HepG2 (cell line): Measurements from ENCODE around the gene STPG4. TPM values are rescaled to one million over a fixed set of nuclear protein-coding genes. Genes with fewer than 3 reads are reported as not detected.

Experiments
- ADNP ChIP-seq: sonication (generic); formaldehyde crosslinking; IDR thresholded peaks from 2 replicates; pipeline ENCODE4 v1.4.0; 2020; ENCODE audit warnings: missing genetic modification reagents
- ASH2L ChIP-seq: fragments of 300-600, 200-600 bp; sonication (generic); IDR thresholded peaks from 2 replicates; pipeline ENCODE4 v1.7.0; 2017; ENCODE audit warnings: low read depth, mild to moderate bottlenecking, moderate library complexity, mixed read lengths, low read length; ENCODE audit not compliant: insufficient read length
- CBX1 ChIP-seq: IDR thresholded peaks from one replicate; pipeline ENCODE4 v1.6.1; 2016; ENCODE audit warnings: antibody characterized with exemption, low read depth
- CC2D1A ChIP-seq: sonication (generic); formaldehyde crosslinking; IDR thresholded peaks from 2 replicates; pipeline ENCODE4 v1.8.1; 2023; ENCODE audit warnings: mild to moderate bottlenecking, missing genetic modification reagents
- DPF2 ChIP-seq: sonication (generic); formaldehyde crosslinking; IDR thresholded peaks from 2 replicates; pipeline ENCODE4 v1.4.0; 2020; ENCODE audit warnings: mild to moderate bottlenecking, low read depth, missing genetic modification reagents, borderline replicate concordance
- EP300 ChIP-seq, 3 experiments: sonication (generic) in 1 of 3; formaldehyde crosslinking in 1 of 3; IDR thresholded peaks; 2 replicates each; pipeline versions ENCODE4 v1.5.1 to v1.6.1; 2011 to 2020; ENCODE audit warnings: low read depth in 2 of 3, low read length in 2 of 3, borderline replicate concordance in 1 of 3, improper control_type of control experiment in 1 of 3, mild to moderate bottlenecking in 1 of 3, missing genetic modification reagents in 1 of 3, moderate library complexity in 1 of 3
- FOXA1 ChIP-seq, 2 experiments: fragments of 450-650 bp in 1 of 2; sonication (generic) in 1 of 2; formaldehyde crosslinking in 1 of 2; IDR thresholded peaks; 2 replicates each; pipeline versions ENCODE4 v1.4.0 to v1.6.1; 2016 to 2020; ENCODE audit warnings: missing genetic modification reagents in 1 of 2
- GPN1 ChIP-seq: sonication (generic); formaldehyde crosslinking; IDR thresholded peaks from 2 replicates; pipeline ENCODE4 v1.5.1; 2020; ENCODE audit warnings: missing genetic modification reagents, borderline replicate concordance
- ISX ChIP-seq: sonication (generic); formaldehyde crosslinking; conservative IDR thresholded peaks from 2 replicates; pipeline ENCODE4 v1.5.0; 2020; ENCODE audit warnings: missing genetic modification reagents
- KDM5B ChIP-seq: sonication (generic); formaldehyde crosslinking; IDR thresholded peaks from 2 replicates; pipeline ENCODE4 v1.4.0; 2020; ENCODE audit warnings: missing genetic modification reagents, mild to moderate bottlenecking, borderline replicate concordance
- NPAS2 ChIP-seq: sonication (generic); formaldehyde crosslinking; IDR thresholded peaks from 2 replicates; pipeline ENCODE4 v1.8.0; 2022; ENCODE audit warnings: mild to moderate bottlenecking, missing genetic modification reagents, borderline replicate concordance
- NR2C2 ChIP-seq: sonication (generic); formaldehyde crosslinking; IDR thresholded peaks from 2 replicates; pipeline ENCODE4 v1.4.0; 2020; ENCODE audit warnings: missing genetic modification reagents, mild to moderate bottlenecking, moderate library complexity, borderline replicate concordance
- SMAD3 ChIP-seq: sonication (generic); formaldehyde crosslinking; IDR thresholded peaks from 2 replicates; pipeline ENCODE4 v1.4.0; 2020; ENCODE audit warnings: missing genetic modification reagents
- STAT5B ChIP-seq: sonication (generic); formaldehyde crosslinking; IDR thresholded peaks from 2 replicates; pipeline ENCODE4 v1.4.0; 2020; ENCODE audit warnings: missing genetic modification reagents
- TOPORS ChIP-seq: sonication (generic); formaldehyde crosslinking; IDR thresholded peaks from 2 replicates; pipeline ENCODE4 v1.8.0; 2023; ENCODE audit warnings: mild to moderate bottlenecking, missing genetic modification reagents
- ZFP82 ChIP-seq: sonication (generic); formaldehyde crosslinking; IDR thresholded peaks from 2 replicates; pipeline ENCODE4 v1.5.1; 2020; ENCODE audit warnings: mild to moderate bottlenecking, missing genetic modification reagents, borderline replicate concordance
- ZMYM3 ChIP-seq: sonication (generic); formaldehyde crosslinking; IDR thresholded peaks from 2 replicates; pipeline ENCODE4 v1.5.1; 2020; ENCODE audit warnings: mild to moderate bottlenecking, missing genetic modification reagents
- ZNF121 ChIP-seq: sonication (generic); formaldehyde crosslinking; IDR thresholded peaks from 2 replicates; pipeline ENCODE4 v1.5.0; 2020; ENCODE audit warnings: mild to moderate bottlenecking, missing genetic modification reagents
- ZNF138 ChIP-seq: sonication (generic); formaldehyde crosslinking; IDR thresholded peaks from 2 replicates; pipeline ENCODE4 v1.5.0; 2020; ENCODE audit warnings: mild to moderate bottlenecking, low read depth, missing genetic modification reagents
- ZNF256 ChIP-seq: sonication (generic); formaldehyde crosslinking; conservative IDR thresholded peaks from 2 replicates; pipeline ENCODE4 v1.4.0; 2020; ENCODE audit warnings: missing genetic modification reagents
- ZNF260 ChIP-seq: sonication (generic); formaldehyde crosslinking; IDR thresholded peaks from 2 replicates; pipeline ENCODE4 v1.4.0; 2020; ENCODE audit warnings: missing genetic modification reagents, low read depth, mild to moderate bottlenecking, borderline replicate concordance
- ZNF350 ChIP-seq: sonication (generic); formaldehyde crosslinking; IDR thresholded peaks from 2 replicates; pipeline ENCODE4 v1.4.0; 2020; ENCODE audit warnings: mild to moderate bottlenecking, low read depth, missing genetic modification reagents, borderline replicate concordance
- ZNF354B ChIP-seq: sonication (generic); formaldehyde crosslinking; IDR thresholded peaks from 2 replicates; pipeline ENCODE4 v1.8.0; 2022; ENCODE audit warnings: mild to moderate bottlenecking, missing genetic modification reagents
- ZNF431 ChIP-seq: sonication (generic); formaldehyde crosslinking; IDR thresholded peaks from 2 replicates; pipeline ENCODE4 v1.9.0; 2022; ENCODE audit warnings: missing genetic modification reagents, low read depth, mild to moderate bottlenecking, borderline replicate concordance
- ZNF510 ChIP-seq: sonication (generic); formaldehyde crosslinking; IDR thresholded peaks from 2 replicates; pipeline ENCODE4 v1.4.0; 2020; ENCODE audit warnings: low read depth, mild to moderate bottlenecking, missing genetic modification reagents
- ZNF607 ChIP-seq: sonication (generic); formaldehyde crosslinking; IDR thresholded peaks from 2 replicates; pipeline ENCODE4 v1.5.1; 2020; ENCODE audit warnings: missing genetic modification reagents, mild to moderate bottlenecking, borderline replicate concordance
- ZNF619 ChIP-seq: sonication (generic); formaldehyde crosslinking; IDR thresholded peaks from 2 replicates; pipeline ENCODE4 v1.4.0; 2020; ENCODE audit warnings: mild to moderate bottlenecking, missing genetic modification reagents
- ZNF703 ChIP-seq: sonication (generic); formaldehyde crosslinking; IDR thresholded peaks from 2 replicates; pipeline ENCODE4 v1.5.1; 2020; ENCODE audit warnings: missing genetic modification reagents, mild to moderate bottlenecking, moderate library complexity, borderline replicate concordance
- ZNF772 ChIP-seq: sonication (generic); formaldehyde crosslinking; IDR thresholded peaks from 2 replicates; pipeline ENCODE4 v1.5.0; 2020; ENCODE audit warnings: mild to moderate bottlenecking, missing genetic modification reagents
- polyA plus RNA-seq, 8 experiments: library from polyadenylated mRNA; depleted of rRNA in 3 of 8; stranded (reverse) in 7 of 8; unstranded in 1 of 8; fragments of >200 nt; fragmentation: Illumina TruSeq in 4 of 8; extraction: Trizol in 4 of 8; gene quantifications; 2 replicates each; pipeline versions ENCODE4 v1.2.1 to v1.2.3, GENCODE V29; 2011 to 2016; ENCODE audit warnings: low read depth in 4 of 8, missing spikeins in 1 of 8, mixed read lengths in 1 of 8; ENCODE audit not compliant: insufficient read depth in 1 of 8
- total RNA-seq, 5 experiments: library from RNA; depleted of rRNA; stranded (reverse); fragments of >200 nt; fragmentation: Illumina TruSeq; extraction: Trizol; gene quantifications; 2 replicates each; pipeline ENCODE4 v1.2.3, GENCODE V29; 2016; ENCODE audit warnings: low read depth in 1 of 5
- TF ChIP-seq, protein P1 (sequence below): IDR thresholded peaks from 2 replicates; pipeline ENCODE4 v1.6.1; 2016; ENCODE audit warnings: mild to moderate bottlenecking, missing biosample characterization, missing genetic modification reagents
- TF ChIP-seq, protein P2 (sequence below): sonication (generic); formaldehyde crosslinking; conservative IDR thresholded peaks from 2 replicates; pipeline ENCODE4 v1.4.0; 2020; ENCODE audit warnings: missing genetic modification reagents

STPG4 gene
- total and polyA plus RNA-seq, 2 of the 13 experiments (the other 11 are each of a cell fraction or from before 2014, with no cell fraction given) = 0.11 to 0.15 TPM

GRCh38 chr2:47067788-47068407, 87.2 kb downstream of the STPG4 start (continued):
- TF ChIP-seq CBX1 = no peak
- peak; percentile 79; the same call in 1 of the 2 replicates for TF ChIP-seq DPF2
- 0 out of 2 replicates have a peak, but pooled peaks have one; percentile 28 for TF ChIP-seq ZNF510 (CRISPR knock-in tag)
- peak; percentile 79 for TF ChIP-seq ZNF772 (CRISPR knock-in tag)
- no peak for TF ChIP-seq TOPORS (CRISPR knock-in tag)
- no peak for TF ChIP-seq CC2D1A (CRISPR knock-in tag)
- peak; percentile 80; the same call in 1 of the 2 replicates for TF ChIP-seq KDM5B
- TF ChIP-seq ZNF619 (CRISPR knock-in tag) = no peak
- no peak for TF ChIP-seq ZFP82 (CRISPR knock-in tag)
- TF ChIP-seq GPN1 (CRISPR knock-in tag) = no peak
- no peak for TF ChIP-seq ADNP (CRISPR knock-in tag)
- TF ChIP-seq ZNF121 (CRISPR knock-in tag) = peak; percentile 99
- peak; percentile 96 for TF ChIP-seq ZMYM3 (CRISPR knock-in tag)
- TF ChIP-seq ASH2L = no peak
- peak; percentile 72; the same call in 1 of the 2 replicates for TF ChIP-seq NR2C2
- TF ChIP-seq ZNF350 (CRISPR knock-in tag) = no peak; the same call in 1 of the 2 replicates
- TF ChIP-seq ZNF607 = no peak
- no peak for TF ChIP-seq ZNF138 (CRISPR knock-in tag)
- no peak for TF ChIP-seq NPAS2 (CRISPR knock-in tag)
- TF ChIP-seq ZNF260 (CRISPR knock-in tag) = no peak
- TF ChIP-seq ZNF431 (CRISPR knock-in tag) = peak; percentile 50; the same call in 1 of the 2 replicates
- no peak for TF ChIP-seq STAT5B (CRISPR knock-in tag)
- TF ChIP-seq ZNF703 (CRISPR knock-in tag) = no peak
- TF ChIP-seq ZNF256 = no peak
- TF ChIP-seq FOXA1 (IDR thresholded peaks at IDR 0.05) = no peak
- TF ChIP-seq FOXA1 (CRISPR knock-in tag; IDR thresholded peaks at IDR 0.05) = peak; percentile 82
- peak in 1 of 2 experiments; percentile 56; a peak in 1 of 4 replicates for TF ChIP-seq EP300 (IDR thresholded peaks at IDR 0.05; ENCODE audit: low read depth in 2 of 2, low read length in 2 of 2)
- no peak for TF ChIP-seq EP300 (CRISPR knock-in tag; IDR thresholded peaks at IDR 0.05; ENCODE audit: borderline replicate concordance)
- TF ChIP-seq, protein P1, sequence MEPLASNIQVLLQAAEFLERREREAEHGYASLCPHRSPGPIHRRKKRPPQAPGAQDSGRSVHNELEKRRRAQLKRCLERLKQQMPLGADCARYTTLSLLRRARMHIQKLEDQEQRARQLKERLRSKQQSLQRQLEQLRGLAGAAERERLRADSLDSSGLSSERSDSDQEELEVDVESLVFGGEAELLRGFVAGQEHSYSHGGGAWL = no peak
- TF ChIP-seq ISX = no peak
- TF ChIP-seq SMAD3 (CRISPR knock-in tag) = no peak
- TF ChIP-seq, protein P2, sequence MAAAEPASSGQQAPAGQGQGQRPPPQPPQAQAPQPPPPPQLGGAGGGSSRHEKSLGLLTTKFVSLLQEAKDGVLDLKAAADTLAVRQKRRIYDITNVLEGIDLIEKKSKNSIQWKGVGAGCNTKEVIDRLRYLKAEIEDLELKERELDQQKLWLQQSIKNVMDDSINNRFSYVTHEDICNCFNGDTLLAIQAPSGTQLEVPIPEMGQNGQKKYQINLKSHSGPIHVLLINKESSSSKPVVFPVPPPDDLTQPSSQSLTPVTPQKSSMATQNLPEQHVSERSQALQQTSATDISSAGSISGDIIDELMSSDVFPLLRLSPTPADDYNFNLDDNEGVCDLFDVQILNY (CRISPR knock-in tag) = no peak
- TF ChIP-seq ZNF354B (CRISPR knock-in tag) = no peak
